DMS 273 treated with DMSO at 0.1 percent for 48 hours (cell line): ENCODE measurements around the gene SETBP1.

Experiments used
- DNase-seq: peaks from one replicate; lab custom pipeline; 2025; lab: John Stamatoyannopoulos, UW

SETBP1 gene

DNA sequence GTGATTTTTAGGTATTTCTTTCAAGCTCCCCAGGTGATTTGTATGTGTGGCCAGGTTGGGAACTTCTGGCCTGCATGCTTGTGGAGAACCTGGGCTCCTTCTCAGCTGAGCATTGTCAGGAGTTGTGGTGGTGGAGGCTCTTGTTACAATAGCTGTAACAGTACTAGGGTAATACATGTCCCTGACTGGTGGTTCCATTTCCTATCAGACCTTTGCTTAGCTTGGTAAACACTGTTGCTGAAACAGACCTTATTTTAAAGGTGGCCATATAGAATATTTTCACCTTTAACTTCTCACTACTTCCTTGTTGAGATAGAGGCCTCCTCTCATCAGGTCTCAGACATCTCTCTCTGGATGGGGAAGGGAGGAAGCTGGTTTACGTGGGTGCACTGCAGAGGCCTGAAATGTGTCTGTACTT lies 79.2 kb downstream of the SETBP1 start:
- DNase-seq, result no peak

GRCh38 chr18:44761812-44762211 lies 81.1 kb downstream of the SETBP1 start:
- DNase-seq, result no peak

DNA sequence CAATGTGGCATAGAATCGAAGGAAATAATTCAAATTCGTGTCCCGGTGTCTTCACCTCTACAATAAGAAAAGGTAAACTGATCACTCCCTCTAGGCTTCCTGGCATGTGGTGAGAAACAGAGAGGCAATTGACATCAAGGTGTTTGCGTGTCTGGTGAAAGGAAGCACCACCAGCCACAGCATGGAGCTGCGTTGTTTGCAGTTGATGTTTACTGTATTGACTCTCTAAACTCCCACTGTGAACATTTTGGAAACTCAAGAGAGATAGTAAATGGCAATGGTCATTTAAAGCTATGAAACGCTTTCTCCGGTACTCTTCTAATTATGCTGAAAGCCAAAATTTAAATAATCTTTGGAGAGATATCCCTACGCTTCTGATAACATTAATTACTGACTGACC lies 82.6 kb downstream of the SETBP1 start:
- DNase-seq, result no peak

GRCh38 chr18:44764863-44765262 lies 84.2 kb downstream of the SETBP1 start:
- no peak for DNase-seq

DNA sequence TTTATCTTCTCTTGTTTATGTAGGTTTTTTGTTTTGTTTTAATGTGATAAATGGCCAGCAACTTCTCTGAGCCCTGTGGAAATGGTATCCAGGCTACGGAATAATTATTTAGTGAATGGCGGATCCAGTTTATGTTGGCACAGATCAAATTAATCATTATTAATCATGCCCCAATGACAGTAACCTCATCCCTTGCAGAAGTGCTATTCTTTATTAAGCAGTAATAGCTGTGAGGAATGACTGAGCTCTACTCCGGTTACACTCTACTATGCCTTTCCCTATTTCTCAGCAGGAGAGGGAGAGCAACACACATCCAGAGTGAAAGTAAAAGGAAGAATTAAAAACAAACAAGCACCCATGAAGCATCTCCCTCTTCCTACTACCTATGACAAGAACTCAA lies 84.8 kb downstream of the SETBP1 start:
- DNase-seq, result no peak

DNA sequence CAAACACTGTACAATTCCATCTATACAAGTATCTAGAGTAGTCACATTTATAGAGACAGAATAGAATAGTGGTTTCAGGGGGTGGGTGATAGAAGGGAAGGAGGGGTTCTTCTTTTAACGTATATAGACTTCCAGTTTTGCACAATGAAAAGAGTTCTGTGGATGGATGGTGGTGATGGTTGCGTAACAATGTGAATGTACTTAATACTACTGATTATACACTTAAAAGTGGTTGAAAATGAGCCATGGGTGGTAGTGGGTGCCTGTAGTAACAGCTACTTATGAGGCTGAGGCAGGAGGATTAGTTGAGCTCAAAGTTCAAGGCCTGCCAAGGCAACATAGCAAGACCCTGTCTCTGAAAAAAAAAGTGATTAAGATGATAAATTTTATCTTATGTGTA lies 85.8 kb downstream of the SETBP1 start:
- DNase-seq, result no peak

- DNase-seq, result no peak
Observed at GRCh38 chr18:44767807-44768206, 87.1 kb downstream of the SETBP1 start.

DNA sequence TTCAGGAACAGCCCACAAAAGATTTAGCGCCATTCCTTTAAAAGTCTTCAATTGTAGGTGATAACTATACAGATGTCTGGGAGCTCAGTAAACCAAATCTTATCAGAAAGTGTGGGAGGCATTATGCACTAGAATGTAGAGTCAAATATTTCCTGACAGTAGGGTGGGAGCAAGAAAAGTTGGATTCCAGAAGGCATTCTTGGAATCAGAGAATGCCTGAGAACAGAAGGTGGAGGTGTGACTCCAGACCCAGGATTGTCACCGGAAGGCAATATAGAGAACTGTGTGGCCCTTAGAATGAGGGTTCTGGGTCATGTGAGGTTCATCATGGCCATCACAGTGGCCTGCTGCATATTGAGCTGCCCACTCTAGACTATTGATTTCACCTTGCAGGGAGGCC lies 90.0 kb downstream of the SETBP1 start:
- no peak for DNase-seq

DNA sequence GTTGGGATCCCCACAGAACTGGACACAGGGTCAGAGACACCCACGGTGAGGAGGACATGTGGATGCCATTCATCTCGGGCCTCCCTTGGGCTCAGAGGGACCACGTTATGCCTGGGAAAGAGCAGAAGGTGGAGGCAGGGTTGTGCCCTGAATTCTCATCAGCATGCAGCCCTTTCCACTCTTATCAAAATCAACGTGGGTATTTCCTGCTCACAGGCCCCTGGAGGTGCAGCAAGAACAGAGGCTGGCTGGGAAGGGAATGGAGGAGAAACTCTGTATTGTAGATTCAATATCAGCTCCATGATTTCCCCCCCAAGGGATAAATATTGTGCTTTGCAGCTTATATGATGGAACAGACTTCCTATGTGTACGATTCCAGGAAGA lies 90.9 kb downstream of the SETBP1 start:
- DNase-seq, result no peak

DNA sequence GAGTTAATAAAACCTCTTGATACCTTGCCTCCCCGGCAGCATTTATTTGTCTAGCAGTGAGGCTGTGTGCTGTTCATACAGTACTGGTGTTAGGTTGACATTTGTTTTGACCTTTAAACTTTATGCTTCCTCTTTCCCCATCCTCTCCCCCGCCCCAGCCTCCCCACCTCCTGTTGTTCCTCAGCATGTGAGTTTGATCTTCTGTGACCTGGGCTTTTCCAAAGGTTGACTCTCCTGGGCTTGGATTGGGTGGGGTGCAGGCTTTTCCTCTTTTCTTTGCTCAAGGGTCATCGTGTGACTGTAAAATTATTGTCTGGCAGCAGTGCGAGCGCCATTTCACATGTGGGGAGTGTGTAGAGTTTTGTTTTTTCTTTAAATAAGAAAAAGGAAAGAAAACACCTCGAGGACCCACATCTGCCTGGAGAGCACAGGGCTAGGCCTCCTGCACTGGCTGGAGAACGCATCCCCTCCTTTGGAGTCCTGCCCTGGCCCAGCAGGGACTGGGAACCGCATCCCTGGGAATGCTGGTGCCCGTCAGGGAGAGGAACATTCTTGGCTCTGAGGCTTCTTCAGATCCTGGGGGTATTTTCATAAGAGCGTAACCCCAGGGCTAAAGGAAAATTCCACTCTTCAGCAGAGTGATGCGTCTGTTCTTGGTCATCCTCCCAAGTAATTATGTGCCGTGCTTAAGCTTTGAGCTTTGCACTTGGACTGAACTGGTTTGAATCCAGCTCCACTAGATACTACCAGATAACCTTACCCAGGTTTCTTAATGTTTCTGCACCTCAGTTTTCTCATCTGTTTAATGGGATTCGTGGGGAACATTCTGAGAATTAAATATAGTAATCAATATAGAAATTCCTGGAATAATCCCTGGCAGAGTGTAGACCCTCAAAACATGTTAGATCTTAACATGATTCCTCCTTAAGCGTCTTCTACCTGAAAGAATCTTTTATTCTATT lies 91.5 kb downstream of the SETBP1 start:
- no peak for DNase-seq

DNA sequence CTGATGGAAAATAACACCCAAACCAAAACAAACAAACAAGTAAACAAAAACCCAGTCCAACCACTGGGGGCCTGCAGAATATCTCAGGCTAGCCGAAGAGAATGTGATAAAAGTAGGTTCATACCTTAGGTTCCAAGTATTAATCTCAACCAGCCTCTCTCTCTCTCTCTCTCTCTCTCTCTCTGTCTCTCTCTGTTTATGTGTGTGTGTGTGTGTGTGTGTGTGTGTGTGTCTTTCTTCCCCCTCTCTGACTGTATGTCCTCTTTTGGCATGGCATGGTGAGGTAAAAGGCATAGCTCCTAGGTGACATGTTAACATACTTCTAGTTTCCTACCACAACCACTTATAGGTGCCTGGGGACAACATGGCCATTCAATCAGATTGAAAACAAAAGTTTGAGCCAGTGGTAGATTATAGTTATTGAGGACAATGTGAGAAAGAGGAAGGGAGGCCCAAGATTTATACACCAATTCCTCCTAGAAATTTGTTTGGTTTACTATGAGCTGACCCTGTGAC lies 93.0 kb downstream of the SETBP1 start:
- no peak for DNase-seq

DNA sequence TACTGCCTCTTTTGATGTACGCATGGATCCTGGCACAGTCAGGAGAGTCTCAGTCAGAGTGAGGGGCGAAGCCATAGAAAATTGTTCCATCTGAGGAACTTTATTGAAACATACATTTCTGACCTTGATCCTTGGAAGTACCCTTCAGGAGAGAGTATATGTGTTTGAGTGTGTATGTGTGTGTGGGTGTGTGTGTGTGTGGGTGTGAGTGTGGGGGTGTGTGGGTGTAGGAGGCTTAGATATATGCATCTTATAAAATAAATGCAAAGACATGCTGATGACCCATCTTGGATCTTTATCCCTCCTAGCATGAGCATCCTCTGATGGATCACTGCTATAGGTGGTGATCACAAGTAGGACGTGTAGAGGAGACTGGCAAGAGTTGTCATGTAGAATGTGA lies 93.5 kb downstream of the SETBP1 start:
- DNase-seq, result no peak

DNA sequence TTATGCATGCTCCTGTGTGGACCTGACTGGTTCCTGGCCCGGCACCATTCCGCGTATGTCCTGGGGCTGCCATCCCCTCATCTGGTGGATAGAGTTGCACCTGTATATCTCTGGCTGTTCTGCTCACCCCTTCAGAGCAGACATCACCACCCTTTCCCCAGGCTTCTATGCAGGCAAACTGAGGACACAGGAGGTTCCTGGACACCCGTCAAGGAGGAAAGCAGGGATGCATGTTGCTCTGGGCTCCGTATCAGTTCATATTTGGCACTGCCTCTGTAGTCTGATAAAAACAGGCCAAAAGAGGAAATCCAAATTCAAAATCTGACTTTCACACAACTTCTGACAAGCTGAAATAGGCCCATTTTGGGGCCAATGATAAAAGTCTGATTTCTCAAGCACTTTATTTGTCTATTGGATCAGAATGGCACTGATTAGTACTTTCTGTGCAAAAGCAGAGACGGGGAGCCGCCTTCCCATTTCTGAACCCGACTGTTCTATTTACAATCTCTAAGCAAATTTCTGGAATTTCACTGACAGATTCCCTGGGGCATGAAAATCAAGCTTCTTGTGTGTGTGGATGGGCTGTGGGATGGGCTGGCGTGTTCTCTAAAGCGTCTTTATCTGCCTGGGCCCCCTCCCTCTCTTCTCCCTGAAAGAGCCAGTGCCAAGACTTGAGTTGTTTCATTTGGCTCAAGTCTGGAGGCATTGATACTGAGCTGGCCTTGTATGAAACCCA lies 96.9 kb downstream of the SETBP1 start:
- no peak for DNase-seq

GRCh38 chr18:44778788-44779187 lies 98.1 kb downstream of the SETBP1 start:
- DNase-seq, result no peak

GRCh38 chr18:44779753-44780292 lies 99.1 kb downstream of the SETBP1 start:
- DNase-seq, result no peak

DNA sequence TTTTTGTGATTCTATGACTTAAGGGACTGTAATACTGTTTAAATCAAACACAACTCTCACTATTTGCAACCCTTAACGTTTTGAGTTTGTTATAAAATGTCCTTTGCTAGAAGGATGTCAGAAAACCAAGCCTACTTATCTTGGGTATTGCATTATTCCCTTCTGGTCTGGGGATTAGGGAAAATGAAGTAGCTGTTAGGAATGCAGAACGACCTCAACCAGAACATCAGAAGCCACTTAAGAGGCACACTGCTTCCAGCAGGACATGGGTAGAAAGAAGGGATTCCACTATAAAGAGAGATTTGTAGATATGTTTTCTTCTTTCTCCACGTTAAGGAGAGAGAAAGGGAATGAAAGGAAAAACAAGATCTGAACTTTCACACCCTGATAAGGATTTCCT lies 101.2 kb downstream of the SETBP1 start:
- no peak for DNase-seq

DNA sequence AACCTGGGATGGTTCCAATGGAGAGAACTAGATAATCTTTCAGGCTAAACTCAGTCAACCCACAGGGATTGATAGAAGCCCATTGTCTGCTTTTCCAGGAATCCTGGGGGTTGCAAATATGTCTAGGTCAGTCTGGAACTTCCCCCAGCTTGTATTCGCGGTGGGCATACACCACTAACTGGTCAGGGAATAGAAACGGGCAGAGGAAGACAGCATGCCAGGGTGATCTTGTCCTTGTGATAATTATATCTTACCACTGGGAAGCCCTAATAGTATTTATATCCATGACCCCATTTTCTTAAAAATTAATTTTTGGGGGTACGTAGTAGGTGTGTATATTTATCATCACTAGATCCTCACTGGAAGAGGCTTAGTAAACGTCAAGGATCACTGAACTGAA lies 101.9 kb downstream of the SETBP1 start:
- no peak for DNase-seq

DNA sequence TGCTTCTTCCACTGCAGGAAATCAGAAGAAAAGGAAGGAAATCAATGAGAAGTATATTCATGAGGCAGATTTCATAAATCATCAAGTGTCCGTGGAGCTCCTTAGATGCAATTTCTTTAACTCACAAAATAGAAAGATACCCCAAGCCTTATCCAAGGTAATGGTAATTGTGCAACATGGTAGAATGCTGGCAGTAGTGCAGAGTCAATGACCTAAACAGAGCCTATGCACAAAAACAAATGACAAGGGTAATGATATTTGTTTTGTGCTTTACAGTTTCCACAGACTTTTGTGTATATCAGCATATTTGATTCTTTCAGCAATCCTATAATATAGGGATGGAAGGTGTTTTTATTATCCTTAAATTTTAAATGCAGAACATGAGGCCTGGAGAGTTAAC lies 102.7 kb downstream of the SETBP1 start:
- no peak for DNase-seq

- DNase-seq, result no peak
Observed at GRCh38 chr18:44786257-44786656, 105.6 kb downstream of the SETBP1 start.

DNA sequence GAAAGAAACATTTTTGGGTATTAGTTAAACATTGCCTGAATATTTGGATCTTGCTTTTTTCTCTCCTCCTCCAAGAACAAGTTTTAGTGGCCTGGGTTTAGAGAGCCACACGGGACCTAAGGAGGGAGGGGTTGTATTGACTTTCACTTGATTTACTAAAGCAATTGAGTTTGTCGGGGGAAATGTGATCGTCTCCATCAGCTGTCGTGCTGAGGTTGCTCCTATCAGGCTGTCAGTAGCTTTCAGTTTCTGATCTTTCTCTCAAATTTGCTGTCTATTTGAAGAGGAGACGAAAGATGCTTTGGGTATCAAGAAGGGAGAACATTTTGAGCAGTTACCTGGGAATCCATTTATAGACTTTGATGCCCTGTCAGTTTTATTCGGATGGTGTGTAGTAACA lies 106.0 kb downstream of the SETBP1 start:
- no peak for DNase-seq

DNA sequence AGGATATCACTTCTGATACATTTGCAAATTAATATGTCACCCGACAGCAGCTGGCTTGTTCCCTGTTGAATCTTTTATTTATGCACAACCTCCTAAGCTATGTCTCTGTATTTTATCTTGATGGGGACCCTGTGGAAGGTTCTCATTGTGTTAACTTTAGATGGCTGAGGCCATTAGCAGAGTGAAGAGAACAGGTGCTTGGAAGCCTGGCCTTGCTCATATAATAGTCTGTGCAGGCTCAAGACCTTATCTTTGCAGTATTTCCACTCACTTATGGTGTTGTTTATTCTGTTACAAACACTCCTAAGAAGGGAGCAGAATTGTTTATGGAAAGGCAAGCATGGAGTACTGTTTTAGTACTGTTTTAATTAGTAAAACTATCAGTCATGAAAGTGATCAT lies 107.6 kb downstream of the SETBP1 start:
- no peak for DNase-seq

GRCh38 chr18:44789710-44790109 lies 109.0 kb downstream of the SETBP1 start:
- DNase-seq, result no peak

- no peak for DNase-seq
Observed at GRCh38 chr18:44790860-44791259, 110.2 kb downstream of the SETBP1 start.
